HG02885 (cell line): ENCODE results near the gene NDUFA7.
"Not testable (repeated sequence)": the region's sequence is repeated elsewhere in the genome, so short reads cannot be mapped to it uniquely, and the experiment has no call there.

Experiments used
- ATAC-seq: cut with Tn5 transposase; IDR thresholded peaks from one replicate; pipeline ENCODE4 v1.9.1; 2021; ENCODE audit warnings: mild to moderate bottlenecking; ENCODE audit not compliant: unreplicated experiment, poor library complexity

NDUFA7 gene

DNA sequence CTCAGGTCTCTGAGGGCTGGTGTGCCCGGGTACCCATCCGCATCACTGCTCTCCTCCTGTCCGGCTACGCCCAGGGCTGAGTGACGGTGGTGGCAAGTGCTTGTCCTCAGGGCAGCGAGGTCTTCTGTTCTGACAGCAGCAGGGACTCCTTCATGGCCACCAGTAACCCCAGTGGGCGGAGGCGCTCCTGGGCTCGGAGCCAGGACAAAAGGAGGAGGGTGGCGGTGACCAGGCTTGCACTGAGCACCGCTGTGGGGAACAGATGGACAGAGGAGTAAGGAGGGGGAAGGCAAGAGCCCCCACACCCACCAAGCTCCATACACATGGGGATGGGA, 18.9 kb downstream of the NDUFA7 start:
- ATAC-seq: no peak

DNA sequence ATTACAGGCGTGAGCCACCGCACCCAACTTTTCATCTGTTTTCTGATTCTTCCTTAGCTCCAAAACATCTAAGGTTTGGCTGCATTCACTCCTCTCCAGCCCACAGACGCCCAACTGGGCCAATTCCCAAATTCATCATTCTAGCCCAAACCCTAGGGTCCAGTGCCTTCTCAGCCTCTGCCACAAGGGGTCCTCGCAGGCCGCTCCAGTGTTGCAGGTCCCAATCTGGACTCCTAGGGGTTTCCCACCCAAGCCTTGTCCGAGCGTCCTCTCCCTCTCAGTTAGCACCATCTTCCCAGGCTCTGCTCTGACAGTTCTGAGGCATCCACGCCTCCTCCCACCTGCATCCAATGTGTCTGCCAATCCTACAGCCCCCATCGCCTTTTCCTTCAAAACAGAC, 29.8 kb downstream of the NDUFA7 start:
- ATAC-seq: not testable (repeated sequence)

DNA sequence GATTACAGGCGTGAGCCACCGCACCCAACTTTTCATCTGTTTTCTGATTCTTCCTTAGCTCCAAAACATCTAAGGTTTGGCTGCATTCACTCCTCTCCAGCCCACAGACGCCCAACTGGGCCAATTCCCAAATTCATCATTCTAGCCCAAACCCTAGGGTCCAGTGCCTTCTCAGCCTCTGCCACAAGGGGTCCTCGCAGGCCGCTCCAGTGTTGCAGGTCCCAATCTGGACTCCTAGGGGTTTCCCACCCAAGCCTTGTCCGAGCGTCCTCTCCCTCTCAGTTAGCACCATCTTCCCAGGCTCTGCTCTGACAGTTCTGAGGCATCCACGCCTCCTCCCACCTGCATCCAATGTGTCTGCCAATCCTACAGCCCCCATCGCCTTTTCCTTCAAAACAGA, 44.7 kb downstream of the NDUFA7 start:
- not testable (repeated sequence) for ATAC-seq

DNA sequence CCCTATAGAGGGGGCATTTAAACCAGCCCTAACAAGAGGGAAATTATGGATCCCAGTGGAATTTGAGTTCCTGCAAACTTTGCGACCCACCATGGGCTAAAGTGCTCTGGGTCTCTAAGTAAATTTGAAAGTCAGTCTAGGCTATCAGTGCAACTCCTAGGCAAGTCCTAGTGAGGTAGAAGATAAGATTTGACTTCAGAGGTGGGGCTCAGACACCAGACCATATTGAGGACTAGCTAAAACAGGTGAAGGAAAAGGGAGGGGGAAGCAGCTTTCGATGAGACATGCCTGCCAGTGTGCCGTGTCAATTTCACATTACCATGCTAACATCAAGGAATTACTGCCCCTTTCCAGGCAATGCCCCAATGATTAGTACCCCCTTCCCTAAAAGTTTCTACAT, 51.5 kb downstream of the NDUFA7 start:
- ATAC-seq: no peak

DNA sequence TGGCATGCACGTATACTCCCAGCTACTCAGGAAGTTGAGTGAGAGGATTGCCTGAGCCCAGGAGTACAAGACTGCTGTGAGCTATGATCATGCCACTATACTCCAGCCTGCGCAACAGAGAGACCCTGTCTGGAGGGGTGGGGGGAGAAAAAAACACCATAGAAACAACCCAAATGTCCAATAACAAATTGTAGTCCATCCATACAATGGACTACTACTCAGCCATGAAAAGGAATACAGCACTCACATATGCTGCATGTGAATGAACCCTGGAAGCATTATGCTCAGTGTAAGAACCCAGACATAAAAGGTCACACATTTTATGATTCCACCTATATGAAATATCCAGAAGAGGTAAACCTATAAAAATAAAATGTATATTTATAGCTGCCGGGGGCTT, 55.3 kb downstream of the NDUFA7 start:
- no peak for ATAC-seq

DNA sequence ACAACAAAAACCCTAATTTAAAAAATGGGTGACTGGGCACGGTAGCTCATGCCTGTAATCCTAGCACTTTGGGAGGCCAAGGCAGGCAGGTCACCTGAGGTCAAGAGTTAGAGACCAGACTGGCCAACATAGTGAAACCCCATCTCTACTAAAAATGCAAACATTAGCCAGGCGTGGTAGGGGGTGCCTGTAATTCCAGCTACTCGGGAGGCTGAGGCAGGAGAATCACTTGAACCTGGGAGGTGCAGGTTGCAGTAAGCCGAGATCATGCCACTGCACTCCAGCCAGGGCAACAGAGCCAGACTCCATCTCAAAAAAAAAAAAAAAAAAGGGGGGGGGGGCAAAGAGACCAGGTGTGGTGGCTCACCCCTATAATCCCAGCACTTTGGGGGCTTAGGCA, 56.9 kb downstream of the NDUFA7 start:
- ATAC-seq: not testable (repeated sequence)

DNA sequence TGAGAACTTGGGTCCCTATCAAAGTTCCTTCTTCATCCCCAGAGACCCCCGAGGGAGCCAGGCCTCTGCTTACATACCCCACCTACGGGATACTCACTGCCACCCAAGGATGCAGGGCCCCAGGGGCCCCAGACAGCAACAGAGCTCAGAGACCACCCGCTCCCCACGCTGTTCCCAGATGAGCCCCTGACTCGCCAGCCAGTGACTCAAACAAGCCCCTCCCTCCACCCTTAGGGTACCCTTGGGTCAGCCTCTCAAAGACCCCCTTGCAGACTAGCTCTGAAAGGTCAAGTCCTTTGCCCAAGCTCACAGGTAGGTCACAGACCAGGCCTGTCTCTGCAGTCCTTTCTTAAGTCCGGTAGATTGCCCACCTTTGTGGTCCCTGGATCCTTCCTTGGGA, 58.7 kb downstream of the NDUFA7 start:
- no peak for ATAC-seq

DNA sequence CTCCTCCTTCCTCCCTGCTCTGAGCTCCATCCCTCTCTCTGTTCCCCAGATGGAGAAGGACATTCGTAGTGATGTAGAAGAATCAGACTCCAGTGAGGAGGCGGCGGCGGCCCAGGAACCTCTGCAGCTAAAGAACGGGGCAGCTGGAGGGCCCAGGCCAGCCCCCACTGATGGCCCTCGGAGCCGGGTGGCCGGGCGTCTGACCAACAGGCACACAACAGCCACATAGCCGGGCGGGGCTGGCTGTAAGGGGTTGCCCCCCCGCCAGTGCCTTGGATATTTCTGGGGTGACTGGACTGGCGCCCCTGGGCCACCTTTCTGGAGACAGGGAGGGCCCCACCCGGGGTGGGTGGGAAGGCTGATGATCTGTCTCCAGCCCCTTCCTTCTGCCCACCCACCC, 59.3 kb downstream of the NDUFA7 start:
- no peak for ATAC-seq

DNA sequence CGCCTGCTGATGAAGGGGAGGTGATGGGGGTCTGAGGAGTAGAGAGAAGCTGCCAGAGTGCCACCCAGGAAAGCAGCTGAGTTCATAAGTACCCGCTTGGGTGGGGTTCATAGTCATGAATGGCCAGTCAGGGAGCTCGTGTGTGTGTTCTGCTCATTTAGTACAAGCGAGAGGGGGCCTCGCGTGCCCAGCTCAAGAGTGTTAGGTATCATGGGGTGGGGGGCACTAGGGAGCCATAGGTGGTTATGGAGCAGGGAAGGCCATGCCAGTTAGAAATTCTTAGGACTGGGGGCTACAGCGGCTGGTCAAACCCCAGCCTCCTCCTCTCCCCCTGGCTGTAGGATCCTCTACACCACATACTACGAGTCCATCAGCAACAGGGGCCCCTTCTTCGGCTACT, 59.8 kb downstream of the NDUFA7 start:
- ATAC-seq: no peak
